Measurements from ENCODE around the gene GP1BB. TPM values are rescaled to one million over a fixed set of nuclear protein-coding genes. Genes with fewer than 3 reads are reported as not detected.

The GP1BB gene
- total RNA-seq, 1 donor from 2014 or later, result 4.6 TPM

GRCh38 chr22:19740586-19740985, 17.2 kb downstream of the GP1BB start:
- no peaks in the 10 kb centered on the region for H3K4me1 Mint-ChIP-seq
- no peak for DNase-seq (ENCODE audit: low read depth, low spot score)
- no peak overlapping the region for H3K27ac Mint-ChIP-seq (ENCODE audit: unreplicated experiment)
- no peak overlapping the region for H3K4me3 Mint-ChIP-seq
- H3K9me3 Mint-ChIP-seq, result no peaks in the 10 kb centered on the region
- no peaks in the 10 kb centered on the region for H3K36me3 Mint-ChIP-seq (ENCODE audit: low read depth)
- TF ChIP-seq, protein P1, sequence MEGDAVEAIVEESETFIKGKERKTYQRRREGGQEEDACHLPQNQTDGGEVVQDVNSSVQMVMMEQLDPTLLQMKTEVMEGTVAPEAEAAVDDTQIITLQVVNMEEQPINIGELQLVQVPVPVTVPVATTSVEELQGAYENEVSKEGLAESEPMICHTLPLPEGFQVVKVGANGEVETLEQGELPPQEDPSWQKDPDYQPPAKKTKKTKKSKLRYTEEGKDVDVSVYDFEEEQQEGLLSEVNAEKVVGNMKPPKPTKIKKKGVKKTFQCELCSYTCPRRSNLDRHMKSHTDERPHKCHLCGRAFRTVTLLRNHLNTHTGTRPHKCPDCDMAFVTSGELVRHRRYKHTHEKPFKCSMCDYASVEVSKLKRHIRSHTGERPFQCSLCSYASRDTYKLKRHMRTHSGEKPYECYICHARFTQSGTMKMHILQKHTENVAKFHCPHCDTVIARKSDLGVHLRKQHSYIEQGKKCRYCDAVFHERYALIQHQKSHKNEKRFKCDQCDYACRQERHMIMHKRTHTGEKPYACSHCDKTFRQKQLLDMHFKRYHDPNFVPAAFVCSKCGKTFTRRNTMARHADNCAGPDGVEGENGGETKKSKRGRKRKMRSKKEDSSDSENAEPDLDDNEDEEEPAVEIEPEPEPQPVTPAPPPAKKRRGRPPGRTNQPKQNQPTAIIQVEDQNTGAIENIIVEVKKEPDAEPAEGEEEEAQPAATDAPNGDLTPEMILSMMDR (conservative IDR thresholded peaks at IDR 0.05), result no peak
- no peaks in the 10 kb centered on the region for H3K27me3 Mint-ChIP-seq (ENCODE audit: low read depth)

- TF ChIP-seq, protein P1 (conservative IDR thresholded peaks at IDR 0.05), result no peak
- Mint-ChIP-seq H3K27ac (ENCODE audit: unreplicated experiment) (no peak overlapping the region), H3K4me1 (no peaks in the 10 kb centered on the region), H3K4me3 (no peak overlapping the region), H3K27me3 (ENCODE audit: low read depth) (no peaks in the 10 kb centered on the region), H3K36me3 (ENCODE audit: low read depth) (no peaks in the 10 kb centered on the region), H3K9me3 (no peaks in the 10 kb centered on the region)
- DNase-seq (ENCODE audit: low read depth, low spot score), result no peak
Observed at GRCh38 chr22:19741053-19741452, 17.7 kb downstream of the GP1BB start.

DNA sequence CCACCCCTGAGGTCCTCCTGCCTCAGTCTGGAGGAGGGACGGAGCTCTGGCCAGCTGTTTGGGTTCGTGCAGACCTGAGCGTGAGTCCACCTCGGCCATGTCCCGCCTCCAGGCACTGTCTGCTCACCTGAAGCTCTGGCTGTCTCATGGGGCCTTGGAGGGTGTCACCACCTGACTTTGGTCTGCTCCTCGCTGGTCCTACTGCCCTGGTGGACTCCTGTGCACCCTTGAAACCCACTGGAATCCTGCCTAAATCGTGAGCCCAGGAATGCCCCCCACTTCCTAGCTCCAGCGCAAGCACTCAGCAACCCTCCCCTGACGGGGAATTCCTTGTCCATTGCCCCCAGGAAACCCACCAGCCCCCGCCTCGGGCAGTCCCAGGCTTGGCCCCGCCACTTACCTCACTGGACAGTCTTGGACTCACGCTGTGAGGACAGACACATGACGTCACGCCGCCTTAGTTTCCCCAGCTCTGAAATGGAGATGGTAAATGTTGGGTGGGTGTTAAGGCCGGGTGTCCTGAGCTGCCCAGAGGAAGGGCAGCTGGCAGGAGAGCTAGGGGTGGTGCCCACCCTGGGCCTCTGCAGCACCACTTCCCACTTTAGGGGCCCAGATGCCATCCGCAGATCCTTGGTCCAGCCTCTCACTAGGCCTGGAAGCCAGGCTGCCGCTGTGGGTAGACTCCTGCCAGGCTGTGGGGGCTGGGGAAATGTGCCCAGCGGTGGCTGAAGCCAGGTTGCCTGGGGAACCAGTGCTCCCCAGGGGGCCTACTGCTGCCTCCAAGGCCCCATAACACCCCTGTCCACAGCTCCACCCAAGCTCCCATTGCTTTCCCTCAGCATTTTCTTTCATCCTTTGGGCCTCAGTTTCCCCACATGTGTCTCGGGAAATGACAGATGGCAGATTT, 19.1 kb downstream of the GP1BB start:
- TF ChIP-seq, protein P1 (conservative IDR thresholded peaks at IDR 0.05), result no peak
- Mint-ChIP-seq H3K4me3 (no peak overlapping the region), H3K4me1 (no peaks in the 10 kb centered on the region), H3K36me3 (ENCODE audit: low read depth) (no peaks in the 10 kb centered on the region), H3K9me3 (no peaks in the 10 kb centered on the region), H3K27me3 (ENCODE audit: low read depth) (no peaks in the 10 kb centered on the region), H3K27ac (ENCODE audit: unreplicated experiment) (no peak overlapping the region)
- no peak for DNase-seq (ENCODE audit: low read depth, low spot score)

DNA sequence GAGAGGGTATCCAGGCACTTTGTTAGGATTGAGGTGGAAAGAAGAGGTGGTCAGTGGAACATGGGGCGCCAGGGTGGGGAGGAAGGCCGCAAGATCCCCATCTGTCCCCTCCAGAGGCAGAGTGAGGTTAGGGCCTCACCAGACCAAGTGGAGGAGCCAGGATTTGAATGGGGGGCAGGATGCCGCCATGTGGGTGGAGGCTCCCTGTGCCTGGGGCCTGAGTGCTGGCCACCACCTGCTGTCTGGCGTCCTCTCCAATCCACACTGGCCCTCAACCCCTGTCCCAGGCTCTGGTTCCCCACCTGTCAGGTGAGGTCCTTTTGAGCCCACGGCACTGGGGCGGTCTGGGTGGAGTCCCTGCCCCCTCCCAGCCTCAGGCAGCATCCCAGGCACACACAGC, 19.7 kb downstream of the GP1BB start:
- H3K4me3 Mint-ChIP-seq, result no peak overlapping the region
- no peak overlapping the region for H3K27ac Mint-ChIP-seq (ENCODE audit: unreplicated experiment)
- no peaks in the 10 kb centered on the region for H3K36me3 Mint-ChIP-seq (ENCODE audit: low read depth)
- H3K27me3 Mint-ChIP-seq (ENCODE audit: low read depth), result peaks cover under 1% of the 10 kb centered on the region
- DNase-seq (ENCODE audit: low read depth, low spot score), result no peak
- TF ChIP-seq, protein P1 (conservative IDR thresholded peaks at IDR 0.05), result no peak
- H3K4me1 Mint-ChIP-seq, result no peaks in the 10 kb centered on the region
- no peaks in the 10 kb centered on the region for H3K9me3 Mint-ChIP-seq

DNA sequence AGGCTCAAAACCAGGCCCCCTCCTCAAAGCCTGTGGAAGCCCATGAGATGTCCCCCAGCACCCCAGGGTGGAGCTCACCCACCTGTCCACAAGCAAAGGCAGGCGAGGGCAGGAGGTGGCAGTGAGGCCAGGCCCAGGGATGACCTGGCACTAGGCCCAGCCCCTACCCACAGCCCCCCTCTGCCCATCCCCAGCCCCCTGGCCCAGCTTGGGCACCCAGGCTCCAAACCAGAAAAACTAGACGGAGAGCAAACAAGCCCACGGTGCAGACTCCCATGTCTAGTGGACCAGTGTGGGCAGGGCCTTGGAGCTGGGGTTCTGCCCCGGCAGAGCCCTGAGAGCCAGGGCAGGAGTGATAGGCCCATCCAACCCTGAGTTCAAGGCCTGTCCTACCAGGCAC, 20.3 kb downstream of the GP1BB start:
- TF ChIP-seq, protein P1 (conservative IDR thresholded peaks at IDR 0.05), result no peak
- no peak overlapping the region for H3K27ac Mint-ChIP-seq (ENCODE audit: unreplicated experiment)
- H3K9me3 Mint-ChIP-seq, result no peaks in the 10 kb centered on the region
- H3K36me3 Mint-ChIP-seq (ENCODE audit: low read depth), result no peaks in the 10 kb centered on the region
- DNase-seq (ENCODE audit: low read depth, low spot score), result no peak
- H3K4me3 Mint-ChIP-seq, result no peak overlapping the region
- peaks cover 2% of the 10 kb centered on the region for H3K27me3 Mint-ChIP-seq (ENCODE audit: low read depth)
- no peaks in the 10 kb centered on the region for H3K4me1 Mint-ChIP-seq
